Omental fat pad (tissue), 4 donors: ENCODE data around the gene CACNA2D1. TPM values are rescaled to one million over a fixed set of nuclear protein-coding genes. Genes with fewer than 3 reads are reported as not detected.

Source experiments
- ATAC-seq: fragments of 150-250 bp; one replicate; pipeline ENCODE4 v1.9.1; 2016; ENCODE audit warnings: mild to moderate bottlenecking, moderate library complexity; ENCODE audit not compliant: low FRiP score
- DNase-seq: peaks from one replicate; pipeline ENCODE4 v3.0.0-alpha.2; 2019; ENCODE audit warnings: low spot score
- CTCF ChIP-seq, 3 donors: fragments of 450-650 bp; IDR thresholded peaks; one replicate each; pipeline ENCODE4 v1.5.1; 2016 to 2017; ENCODE audit warnings: antibody characterized with exemption in 3 of 3, mild to moderate bottlenecking in 3 of 3, moderate library complexity in 2 of 3
- total RNA-seq, 4 donors: library from RNA; depleted of rRNA; stranded (reverse); fragments of >200 nt; gene quantifications; one replicate each; pipeline ENCODE4 v1.1.0, GENCODE V29; 2016

CACNA2D1 gene
- total RNA-seq, 4 donors from 2014 or later, result 20.5 to 39.8 (median 29.3) TPM

GRCh38 chr7:82284936-82285519, 158.5 kb downstream of the CACNA2D1 start:
- DNase-seq (no peak), ATAC-seq (no peak)
- TF ChIP-seq CTCF (IDR thresholded peaks at IDR 0.05), result no peak

GRCh38 chr7:82275342-82275741, 168.2 kb downstream of the CACNA2D1 start:
- ATAC-seq, result no peak
- TF ChIP-seq CTCF (IDR thresholded peaks at IDR 0.05), result no peak
- DNase-seq, result no peak

GRCh38 chr7:82274681-82275080, 168.9 kb downstream of the CACNA2D1 start:
- TF ChIP-seq CTCF (IDR thresholded peaks at IDR 0.05), result no peak
- no peak for ATAC-seq
- no peak for DNase-seq

- DNase-seq (no peak), ATAC-seq (no peak)
- no peak for TF ChIP-seq CTCF (IDR thresholded peaks at IDR 0.05)
These were observed 169.7 kb downstream of the CACNA2D1 start for GRCh38 chr7:82273886-82274285.

- ATAC-seq (no peak), DNase-seq (no peak)
- no peak for TF ChIP-seq CTCF (IDR thresholded peaks at IDR 0.05)
These were observed 172.7 kb downstream of the CACNA2D1 start for GRCh38 chr7:82270870-82271269.

- ATAC-seq (no peak), DNase-seq (no peak)
- TF ChIP-seq CTCF (IDR thresholded peaks at IDR 0.05), result no peak
These were observed 174.9 kb downstream of the CACNA2D1 start for GRCh38 chr7:82268632-82269031.

GRCh38 chr7:82266081-82266480, 177.5 kb downstream of the CACNA2D1 start:
- ATAC-seq (no peak), DNase-seq (no peak)
- no peak for TF ChIP-seq CTCF (IDR thresholded peaks at IDR 0.05)
